Globus pallidus (tissue), 1 donor: ENCODE results near the gene ATXN1.
"Not testable (repeated sequence)": the region's sequence is repeated elsewhere in the genome, so short reads cannot be mapped to it uniquely, and the experiment has no call there.

Experiments
- DNase-seq: peaks from one replicate; pipeline ENCODE4 v3.0.0-alpha.2; 2015; ENCODE audit warnings: low spot score

Gene ATXN1

GRCh38 chr6:16473908-16474771 is 287.1 kb downstream of the ATXN1 start:
- no peak for DNase-seq

- no peak for DNase-seq
Measured at GRCh38 chr6:16473184-16473907, 287.9 kb downstream of the ATXN1 start.

GRCh38 chr6:16472349-16473069 is 288.8 kb downstream of the ATXN1 start:
- DNase-seq, result no peak

- DNase-seq, result no peak
Measured at GRCh38 chr6:16471910-16472297, 289.4 kb downstream of the ATXN1 start.

GRCh38 chr6:16471222-16471909 is 289.9 kb downstream of the ATXN1 start:
- no peak for DNase-seq

- DNase-seq, result no peak
Measured at GRCh38 chr6:16470502-16471221, 290.6 kb downstream of the ATXN1 start.

GRCh38 chr6:16468991-16469615 is 292.2 kb downstream of the ATXN1 start:
- DNase-seq, result no peak

GRCh38 chr6:16466800-16467553 is 294.3 kb downstream of the ATXN1 start:
- DNase-seq, result no peak

- no peak for DNase-seq
Measured at GRCh38 chr6:16464045-16464444, 297.2 kb downstream of the ATXN1 start.

GRCh38 chr6:16463246-16463645 is 298.0 kb downstream of the ATXN1 start:
- DNase-seq, result not testable (repeated sequence)

- no peak for DNase-seq
Measured at GRCh38 chr6:16461491-16461890, 299.8 kb downstream of the ATXN1 start.

GRCh38 chr6:16459472-16459871 is 301.8 kb downstream of the ATXN1 start:
- DNase-seq, result not testable (repeated sequence)

GRCh38 chr6:16452348-16452747 is 308.9 kb downstream of the ATXN1 start:
- no peak for DNase-seq

GRCh38 chr6:16450821-16451220 is 310.4 kb downstream of the ATXN1 start:
- DNase-seq, result no peak

GRCh38 chr6:16450285-16450684 is 311.0 kb downstream of the ATXN1 start:
- no peak for DNase-seq

- no peak for DNase-seq
Measured at GRCh38 chr6:16446273-16446672, 315.0 kb downstream of the ATXN1 start.

- DNase-seq, result no peak
Measured at GRCh38 chr6:16442031-16442430, 319.2 kb downstream of the ATXN1 start.

GRCh38 chr6:16441262-16441661 is 320.0 kb downstream of the ATXN1 start:
- no peak for DNase-seq

GRCh38 chr6:16440636-16441212 is 320.5 kb downstream of the ATXN1 start:
- no peak for DNase-seq
